Activated CD4-positive, alpha-beta T cell treated with anti-CD3 and anti-CD28 coated beads, Interleukin-2, Interleukin-6, amounts not matched to agents 100 ng/mL and 50 ng/mL, durations not matched to agents 16 hours and 8 hours (primary cell): ENCODE results near the gene ITGAX.
"Not testable (repeated sequence)": the region's sequence is repeated elsewhere in the genome, so short reads cannot be mapped to it uniquely, and the experiment has no call there.

Experiments
- DNase-seq: peaks from one replicate; pipeline ENCODE4 v3.0.0-alpha.2; 2020

The ITGAX gene

GRCh38 chr16:31412750-31413149 is 57.8 kb downstream of the ITGAX start:
- DNase-seq, result no peak

DNA sequence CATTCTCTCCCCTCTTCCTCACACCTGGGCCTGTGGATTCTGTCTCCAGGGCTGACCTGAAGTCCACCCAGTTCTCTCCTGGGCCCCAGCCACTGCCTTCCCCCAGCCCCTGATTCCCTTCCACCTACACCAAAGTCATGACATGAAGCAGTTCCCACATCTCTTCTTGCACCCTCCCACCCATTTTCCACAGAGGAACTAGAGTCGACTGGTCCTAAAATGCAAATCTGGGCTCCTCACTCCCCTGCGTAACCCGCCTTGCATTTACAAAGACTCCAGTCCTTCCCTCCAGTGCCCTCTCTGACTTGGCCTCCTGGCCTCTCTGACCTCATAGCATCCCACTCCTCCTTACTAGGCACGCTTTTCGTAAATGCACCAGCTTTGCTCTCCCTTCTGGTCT is 58.4 kb downstream of the ITGAX start:
- no peak for DNase-seq

GRCh38 chr16:31413943-31414342 is 59.0 kb downstream of the ITGAX start:
- no peak for DNase-seq

- no peak for DNase-seq
Measured at GRCh38 chr16:31414706-31415105, 59.7 kb downstream of the ITGAX start.

DNA sequence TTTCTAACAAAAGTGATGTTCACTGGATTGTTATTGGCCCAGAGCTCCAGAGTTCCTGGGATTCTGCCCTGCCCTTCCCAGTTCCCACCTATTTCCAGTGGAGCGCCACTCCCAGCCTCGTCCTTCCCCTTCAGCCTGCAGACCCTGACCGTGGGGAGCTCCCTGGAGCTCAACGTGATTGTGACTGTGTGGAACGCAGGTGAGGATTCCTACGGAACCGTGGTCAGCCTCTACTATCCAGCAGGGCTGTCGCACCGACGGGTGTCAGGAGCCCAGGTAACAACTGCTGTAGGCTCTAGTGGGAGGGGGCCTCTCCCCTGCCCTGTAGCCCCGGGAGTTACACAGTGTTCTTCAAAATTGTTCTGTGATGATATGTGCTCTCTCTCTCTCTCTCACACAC is 61.4 kb downstream of the ITGAX start:
- no peak for DNase-seq

GRCh38 chr16:31417036-31417435 is 62.1 kb downstream of the ITGAX start:
- not testable (repeated sequence) for DNase-seq

DNA sequence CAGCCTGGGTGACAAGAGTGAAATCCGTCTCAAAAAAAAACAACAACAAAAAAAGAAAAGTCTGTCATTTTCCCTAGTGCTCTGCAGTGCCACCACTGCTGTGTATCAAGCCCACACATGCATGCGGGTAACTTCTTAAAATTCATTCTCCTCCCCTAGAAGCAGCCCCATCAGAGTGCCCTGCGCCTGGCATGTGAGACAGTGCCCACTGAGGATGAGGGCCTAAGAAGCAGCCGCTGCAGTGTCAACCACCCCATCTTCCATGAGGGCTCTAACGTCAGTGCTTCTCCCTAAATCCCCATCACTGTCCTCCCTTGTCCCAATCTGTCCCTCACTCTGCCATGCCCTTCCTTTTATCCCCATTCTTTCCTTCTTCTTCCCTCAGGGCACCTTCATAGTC is 62.9 kb downstream of the ITGAX start:
- no peak for DNase-seq

DNA sequence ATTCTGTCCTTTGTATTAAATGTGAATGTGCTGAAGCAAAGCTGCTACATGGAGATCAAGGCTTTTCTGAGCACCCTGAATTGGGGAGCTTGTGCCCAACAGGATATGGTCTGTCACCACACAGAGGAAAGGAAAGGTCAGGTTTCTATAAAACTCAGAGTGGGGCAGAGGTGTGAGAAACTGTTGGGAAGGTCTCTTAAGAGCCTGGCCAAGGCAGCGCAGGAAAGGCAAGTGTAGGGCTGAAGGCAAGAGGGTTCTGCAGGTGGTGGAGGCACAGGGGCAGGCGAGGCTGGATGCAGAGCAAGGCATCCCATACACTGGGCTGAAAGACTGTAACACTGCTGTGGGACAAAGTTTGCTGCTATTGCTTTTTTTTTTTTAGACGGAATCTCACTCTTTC is 65.1 kb downstream of the ITGAX start:
- peak; percentile 46 for DNase-seq

DNA sequence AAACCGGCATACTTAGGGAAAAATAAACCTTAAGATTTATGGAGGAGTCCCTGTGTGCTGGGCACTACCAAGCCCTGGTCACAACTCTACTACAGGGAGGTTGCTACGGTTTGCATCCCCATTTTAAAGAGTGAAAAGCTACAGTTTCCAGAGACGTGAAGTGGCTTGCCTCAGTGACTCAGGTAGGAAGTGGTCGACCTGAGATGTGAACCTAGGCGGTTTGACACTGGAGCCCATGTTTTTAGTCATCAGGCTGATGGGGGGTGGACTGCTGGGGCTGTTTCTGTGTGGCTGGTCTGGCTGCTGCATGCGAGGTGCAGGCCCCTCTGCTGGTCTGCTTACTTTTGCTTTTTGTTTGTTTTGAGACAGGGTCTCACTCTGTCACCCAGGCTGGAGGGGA is 66.6 kb downstream of the ITGAX start:
- peak; percentile 87 for DNase-seq

DNA sequence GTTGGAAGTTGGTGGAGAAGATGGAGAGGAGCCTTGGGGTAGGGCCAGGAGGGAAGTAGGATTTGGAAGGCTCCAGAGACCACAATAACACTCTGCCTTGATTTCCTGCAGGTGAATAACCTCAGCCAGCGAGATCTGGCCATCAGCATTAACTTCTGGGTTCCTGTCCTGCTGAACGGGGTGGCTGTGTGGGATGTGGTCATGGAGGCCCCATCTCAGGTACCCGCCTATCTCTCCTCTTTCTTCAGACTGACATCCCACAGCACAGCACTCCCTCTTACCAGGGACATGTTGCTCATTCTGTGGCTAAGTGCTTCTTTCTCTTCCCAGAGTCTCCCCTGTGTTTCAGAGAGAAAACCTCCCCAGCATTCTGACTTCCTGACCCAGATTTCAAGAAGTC is 68.3 kb downstream of the ITGAX start:
- DNase-seq, result no peak

- no peak for DNase-seq
Measured at GRCh38 chr16:31423801-31424200, 68.8 kb downstream of the ITGAX start.

- DNase-seq, result peak; percentile 42
Measured at GRCh38 chr16:31427441-31428278, 72.7 kb downstream of the ITGAX start.

DNA sequence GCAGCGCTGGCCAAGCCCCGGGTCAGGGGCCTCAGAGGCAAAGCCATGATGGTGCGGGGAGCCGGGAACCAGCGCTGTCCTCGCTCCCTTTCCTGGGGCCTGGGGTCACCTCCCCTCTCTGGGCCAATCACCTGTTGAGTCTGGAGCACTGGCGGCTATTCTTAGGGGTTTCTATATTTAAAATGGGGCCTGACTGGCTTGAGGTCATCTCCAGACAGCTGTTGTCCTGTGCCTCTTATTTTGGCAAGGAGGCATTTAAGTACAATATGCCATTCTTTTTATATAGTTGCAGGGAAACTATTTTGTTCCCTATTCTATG is 73.3 kb downstream of the ITGAX start, which contains the start of gene COX6A2:
COX6A2 (minus strand) TSS at position 82 of the 319 bp plus-strand sequence; CDS start at position 47, 35 bp downstream.
- DNase-seq, result no peak

GRCh38 chr16:31428638-31429247 is 73.8 kb downstream of the ITGAX start:
- DNase-seq, result no peak

DNA sequence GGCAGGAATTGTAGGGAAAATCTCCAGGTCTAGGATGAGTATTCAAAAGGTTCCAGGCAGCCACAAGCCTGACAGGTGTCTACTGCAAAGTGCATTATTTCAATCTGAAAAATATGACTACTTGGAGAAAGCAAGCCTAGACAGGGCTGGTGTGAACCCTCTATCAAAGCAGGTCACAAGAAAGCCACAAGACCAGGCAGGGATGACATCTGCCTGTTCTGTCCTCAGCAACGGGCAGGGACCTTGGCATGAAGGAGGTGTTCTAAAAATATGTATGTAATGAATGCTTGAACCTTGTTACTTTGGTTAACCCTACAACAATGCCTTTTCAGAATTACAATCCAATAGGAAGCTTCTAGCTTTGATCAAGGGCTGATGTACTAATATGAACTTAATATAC is 74.3 kb downstream of the ITGAX start:
- DNase-seq, result no peak

GRCh38 chr16:31429796-31430195 is 74.8 kb downstream of the ITGAX start:
- DNase-seq, result no peak

GRCh38 chr16:31430380-31431052 is 75.5 kb downstream of the ITGAX start:
- no peak for DNase-seq
